GM18861 (cell line): ENCODE results near the gene POMT2.
"Not testable (repeated sequence)": the region's sequence is repeated elsewhere in the genome, so short reads cannot be mapped to it uniquely, and the experiment has no call there.

Experiments used
- ATAC-seq: cut with Tn5 transposase; IDR thresholded peaks from one replicate; pipeline ENCODE4 v1.9.1; 2021; ENCODE audit not compliant: unreplicated experiment

Gene POMT2

DNA sequence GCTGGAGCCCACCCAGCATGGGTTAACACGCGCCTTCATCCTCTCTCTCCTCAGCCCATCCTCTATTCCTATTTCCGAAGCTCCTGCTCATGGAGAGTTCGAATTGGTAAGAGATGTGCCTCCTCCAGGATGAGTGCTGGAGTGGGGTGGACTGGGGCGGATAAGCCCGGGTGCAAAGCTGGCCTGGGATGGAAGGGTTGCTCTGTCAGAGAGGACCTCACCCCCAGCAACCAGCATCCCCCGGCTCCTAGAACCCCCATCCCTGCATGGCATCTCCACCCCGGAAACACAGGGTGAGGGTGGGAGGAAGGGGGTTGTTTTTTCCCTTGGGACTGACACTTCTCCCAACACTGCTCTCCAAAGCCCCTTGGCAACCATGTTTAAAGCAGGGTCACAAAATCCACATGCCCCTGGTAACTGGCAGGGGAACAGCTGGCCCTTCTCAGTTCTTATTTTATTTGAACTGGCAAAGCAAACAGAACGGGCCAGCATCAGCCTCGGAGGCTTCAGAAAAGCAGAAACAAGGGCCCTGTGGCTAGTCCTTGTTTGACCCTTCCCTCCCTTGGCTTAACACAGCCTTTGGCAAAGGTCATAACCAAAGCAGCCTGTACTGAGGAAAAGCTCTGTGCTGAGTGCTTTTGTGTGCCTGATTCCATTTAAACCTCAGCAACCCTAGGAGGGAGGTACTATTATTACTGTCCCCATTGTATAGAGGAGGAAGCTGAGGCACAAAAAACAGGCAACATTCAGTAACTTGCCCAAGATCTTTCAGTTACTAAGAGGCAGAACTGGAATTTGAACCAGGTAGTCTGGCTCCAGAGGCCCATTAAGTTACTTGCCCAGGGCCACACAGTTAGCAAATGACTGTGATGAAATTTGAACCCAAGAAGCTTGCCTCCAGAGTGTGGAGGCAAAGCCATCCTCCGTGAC lies 4.4 kb upstream of the POMT2 start:
- no peak for ATAC-seq

DNA sequence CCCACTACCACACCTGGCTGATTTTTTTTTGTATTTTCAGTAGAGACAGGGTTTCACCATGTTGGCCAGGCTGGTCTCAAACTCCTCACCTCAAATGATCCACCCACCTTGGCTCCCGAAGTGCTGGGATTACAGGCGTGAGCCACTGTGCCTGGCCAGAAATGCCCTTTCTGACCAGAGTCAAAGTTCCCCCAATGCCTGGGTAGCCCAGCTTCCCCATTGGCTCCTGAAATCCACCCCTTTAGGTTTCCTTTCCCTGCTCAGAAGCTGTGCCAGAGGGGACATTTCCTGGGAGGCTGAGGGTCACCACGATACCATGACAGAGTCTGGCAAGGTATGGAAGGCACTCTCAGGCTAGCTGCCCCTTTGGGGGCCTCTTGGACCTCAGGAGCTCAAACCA lies 3.6 kb upstream of the POMT2 start:
- ATAC-seq = no peak

DNA sequence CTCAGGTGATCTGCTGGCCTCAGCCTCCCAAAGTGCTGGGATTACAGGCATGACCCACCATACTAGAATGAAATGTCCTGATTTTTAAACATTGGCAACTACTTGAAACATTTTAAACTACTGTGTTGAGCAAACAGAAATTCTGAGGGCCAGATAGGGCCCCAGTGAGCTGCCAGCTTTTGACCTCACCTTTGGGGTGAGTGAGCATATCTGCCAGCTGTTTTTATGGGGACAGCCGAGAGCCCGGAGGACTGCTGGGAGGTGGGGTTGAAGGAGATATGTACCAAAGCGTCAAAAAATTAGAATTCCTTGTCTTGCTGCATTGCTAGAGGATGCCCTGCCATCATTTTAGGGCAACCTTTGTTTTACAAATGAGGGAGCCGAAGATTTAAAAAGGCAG lies 2.9 kb upstream of the POMT2 start:
- ATAC-seq = no peak

DNA sequence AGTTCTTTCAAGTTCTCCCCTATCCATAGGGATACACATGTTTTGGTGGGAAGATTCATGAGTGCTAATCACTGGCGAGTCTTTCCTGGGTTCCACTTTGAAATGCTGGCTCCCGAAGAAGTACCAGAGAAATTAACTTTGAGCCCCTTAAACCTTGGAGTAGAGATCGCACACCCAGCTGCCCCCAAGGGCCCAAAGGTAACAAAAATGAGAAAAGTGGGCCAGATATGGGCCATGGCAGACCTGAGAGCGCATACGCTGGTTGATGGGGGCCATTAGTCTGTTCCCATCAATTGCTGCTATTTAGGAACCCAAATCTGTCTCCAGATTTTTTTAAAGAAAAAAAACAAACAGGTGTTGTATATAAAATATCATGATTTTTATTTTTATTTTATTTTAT lies 2.3 kb upstream of the POMT2 start:
- no peak for ATAC-seq

DNA sequence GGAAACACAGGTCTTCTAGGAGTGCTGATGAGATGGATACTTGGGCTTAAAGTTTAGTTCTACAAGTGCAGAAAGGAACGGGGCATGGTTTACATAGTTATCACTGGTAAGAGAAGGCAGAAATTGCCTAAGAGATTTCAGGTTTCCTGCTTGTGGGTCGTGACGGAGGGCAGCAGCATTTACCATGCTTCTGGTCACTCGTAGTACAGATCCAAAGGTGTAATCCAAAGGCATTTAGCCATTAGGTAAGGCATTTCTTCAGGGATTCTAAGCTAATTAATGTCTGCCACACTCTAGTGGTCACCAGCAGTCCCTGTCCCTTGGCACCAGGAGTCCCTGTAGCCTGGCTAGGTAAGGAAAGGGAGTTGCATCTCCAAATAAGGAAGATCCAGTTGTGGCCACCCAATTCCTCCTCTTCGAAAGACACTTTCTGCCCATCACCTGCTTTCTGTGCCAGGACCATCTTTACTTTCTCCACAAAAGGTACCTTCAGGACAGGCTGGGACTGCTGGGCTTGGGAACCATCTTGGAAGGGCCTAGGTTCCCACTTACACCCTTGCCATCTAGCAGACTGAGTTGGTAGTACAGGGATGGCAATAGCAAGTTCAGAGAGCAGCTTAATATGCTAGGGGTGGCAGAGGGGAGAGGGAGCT lies 1.7 kb upstream of the POMT2 start:
- ATAC-seq = no peak

DNA sequence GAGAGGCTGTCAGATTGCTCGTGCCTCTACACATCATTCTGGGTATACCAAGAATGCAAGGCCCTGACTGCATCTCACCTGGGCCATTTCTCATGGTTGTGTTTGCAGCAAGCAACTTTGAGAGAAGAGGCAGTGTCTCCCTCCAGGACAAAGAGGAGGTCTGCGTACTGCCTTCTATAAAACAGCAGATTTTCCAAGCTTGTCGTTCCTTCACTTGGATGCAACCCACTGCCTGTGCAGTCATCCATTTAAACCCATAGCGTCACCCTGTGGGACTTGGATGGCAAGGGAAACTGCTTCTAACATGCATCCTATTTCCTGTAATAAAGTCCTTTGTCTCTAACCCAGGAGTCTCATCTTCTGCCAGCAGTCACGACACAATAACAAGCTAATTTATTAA lies 1.3 kb downstream of the POMT2 start:
- ATAC-seq = no peak

DNA sequence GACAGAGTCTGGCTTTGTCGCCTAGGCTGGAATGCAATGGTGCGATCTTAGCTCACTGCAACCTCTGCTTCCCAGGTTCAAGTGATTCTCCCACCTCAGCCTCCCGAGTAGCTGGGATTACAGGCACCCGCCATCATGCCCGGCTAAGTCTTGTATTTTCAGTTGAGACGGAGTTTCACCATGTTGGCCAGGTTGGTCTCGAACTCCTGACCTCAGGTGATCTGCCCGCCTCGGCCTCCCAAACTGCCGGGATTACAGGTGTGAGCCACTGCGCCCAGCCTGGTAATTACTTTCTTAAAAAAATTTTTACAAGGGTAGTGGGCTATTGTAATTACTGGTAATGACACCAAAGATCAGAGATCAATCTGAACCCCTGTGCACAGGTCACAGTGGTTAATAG lies 1.9 kb downstream of the POMT2 start:
- ATAC-seq = not testable (repeated sequence)

DNA sequence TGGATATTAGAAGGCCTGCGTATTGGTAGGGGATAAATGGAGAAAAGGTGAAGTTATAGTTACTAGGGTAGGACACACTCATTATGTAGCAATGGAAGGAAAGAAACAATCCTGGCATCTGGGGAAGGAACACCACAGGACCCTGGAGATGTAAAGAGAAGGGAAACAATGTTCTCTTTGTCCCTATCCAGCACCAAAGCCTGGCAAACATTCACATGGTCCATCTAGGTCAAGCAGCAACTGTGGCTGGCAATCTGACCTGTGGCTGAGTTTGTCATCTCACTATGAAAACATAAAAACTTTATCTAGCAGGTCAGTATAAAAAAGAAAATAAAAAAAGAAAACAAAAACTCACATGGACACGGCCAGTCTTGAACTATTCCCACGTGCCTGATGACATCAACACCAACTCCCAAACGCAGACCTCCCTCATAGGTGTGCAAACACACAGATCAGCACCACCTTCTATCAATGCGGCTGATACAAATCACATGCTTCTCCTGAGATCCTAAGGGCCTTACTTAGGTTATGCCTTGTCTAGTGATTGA lies 2.6 kb downstream of the POMT2 start:
- no peak for ATAC-seq

DNA sequence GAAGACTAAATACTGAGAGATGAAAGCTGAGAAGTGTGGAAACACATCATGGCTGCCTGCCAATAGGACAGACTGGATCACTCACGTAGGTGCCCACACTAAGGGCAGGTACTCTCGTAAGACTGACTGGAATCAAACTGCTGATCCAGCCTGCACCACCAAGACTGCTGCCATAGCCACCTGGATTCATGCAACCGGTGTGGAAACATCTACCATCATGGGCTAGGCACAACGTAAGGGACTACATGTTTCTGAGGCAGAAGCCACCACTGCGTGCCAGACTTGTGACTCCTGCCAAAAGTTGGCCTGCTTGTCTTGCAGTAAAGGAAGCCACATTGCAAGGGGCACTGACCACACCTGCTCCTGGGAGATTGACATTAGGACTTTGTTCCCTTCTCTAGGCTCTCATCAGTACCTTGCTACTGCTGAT lies 3.8 kb downstream of the POMT2 start:
- no peak for ATAC-seq

DNA sequence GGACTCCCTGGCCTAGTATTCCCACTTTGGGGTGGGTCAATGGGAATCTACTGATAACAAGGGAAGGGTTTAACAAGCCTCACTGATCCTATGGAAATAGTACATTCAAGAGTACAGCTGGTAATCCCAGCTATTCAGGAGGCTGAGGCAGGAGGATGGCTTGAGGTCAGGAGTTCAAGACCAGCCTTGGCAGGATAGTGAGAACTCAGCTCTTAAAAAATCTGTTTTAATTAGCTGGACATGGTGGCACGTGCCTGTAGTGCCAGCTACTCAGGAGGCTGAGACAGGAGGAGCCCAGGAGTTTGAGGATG lies 4.5 kb downstream of the POMT2 start:
- ATAC-seq = no peak

DNA sequence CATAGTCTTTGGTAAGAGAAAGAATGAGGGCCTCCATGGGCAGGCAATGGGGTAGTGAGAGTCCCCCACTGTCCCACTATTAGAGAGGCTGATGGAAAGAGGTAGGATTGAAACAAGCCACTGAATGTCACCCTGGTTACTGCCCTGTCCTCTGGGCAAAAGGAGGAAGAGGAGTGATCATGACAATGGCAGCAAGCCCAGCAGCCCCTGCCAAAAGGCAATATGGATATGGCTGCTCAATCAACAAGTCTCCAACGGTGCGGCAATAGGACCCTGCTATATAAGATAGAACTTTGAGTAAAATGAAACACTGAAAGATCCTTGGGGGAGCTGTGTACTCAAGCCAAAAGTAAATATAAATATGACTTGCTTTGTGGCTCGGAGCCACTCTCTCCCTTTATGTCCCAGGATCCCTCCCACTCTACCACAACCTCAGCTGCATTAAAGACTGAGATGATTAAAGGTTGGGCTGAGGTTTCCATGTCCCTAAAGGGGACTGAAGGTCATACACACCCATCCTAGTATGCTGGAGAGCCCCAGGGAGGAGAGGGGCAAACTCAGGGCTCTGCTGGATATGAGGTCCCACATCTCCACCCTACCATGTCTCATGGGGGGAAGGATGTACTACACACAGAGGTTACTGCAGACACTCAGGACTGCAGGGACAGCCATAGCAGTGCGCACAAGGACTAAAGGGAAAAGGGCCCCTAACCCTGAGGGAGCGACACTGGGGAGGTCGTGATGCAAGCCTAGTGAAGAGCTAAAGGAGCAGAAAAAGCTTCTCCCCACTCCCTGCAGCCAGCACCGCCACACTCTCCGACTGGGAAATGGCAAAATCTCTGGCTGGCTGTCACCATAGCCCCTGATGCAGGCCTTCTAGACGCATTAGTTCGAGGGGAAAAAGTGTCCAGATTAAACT lies 5.9 kb downstream of the POMT2 start:
- no peak for ATAC-seq

DNA sequence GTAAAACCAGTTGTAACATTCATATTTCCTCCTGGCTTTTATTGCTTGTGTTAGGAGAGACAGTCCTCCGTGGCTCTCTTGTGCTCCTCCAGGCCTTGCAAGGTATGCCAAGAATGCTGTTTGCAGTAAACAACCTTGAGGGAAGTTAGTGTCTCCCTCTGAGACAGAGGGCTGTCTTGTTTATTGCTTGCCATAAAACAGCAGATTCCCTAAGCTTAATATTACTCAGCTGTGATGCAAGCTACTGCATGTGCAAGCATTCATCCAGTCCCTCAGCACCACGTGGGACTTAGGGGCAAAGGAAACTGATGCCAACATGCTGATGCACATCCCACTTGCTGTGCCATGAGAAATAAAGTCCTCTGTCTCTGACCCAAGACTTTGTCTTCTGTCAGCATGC lies 6.6 kb downstream of the POMT2 start:
- no peak for ATAC-seq

DNA sequence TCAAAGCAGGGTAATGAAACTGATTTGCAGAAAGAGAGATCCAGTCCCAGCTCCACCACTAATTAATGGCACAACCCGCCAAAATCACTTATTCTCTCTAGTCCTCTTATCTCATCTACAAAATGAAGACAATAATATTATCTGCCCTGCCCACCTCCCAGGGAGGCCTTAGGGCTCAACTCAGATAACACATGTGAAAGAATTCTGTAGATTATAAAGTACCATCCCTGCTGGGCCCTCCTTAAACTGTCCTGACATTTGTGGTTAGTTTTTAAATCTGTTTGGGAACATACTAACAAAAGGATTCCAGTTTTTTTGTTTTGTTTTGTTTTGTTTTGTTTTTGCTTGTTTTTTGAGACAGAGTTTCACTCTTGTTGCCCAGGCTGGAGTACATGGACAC lies 7.3 kb downstream of the POMT2 start:
- ATAC-seq = no peak

DNA sequence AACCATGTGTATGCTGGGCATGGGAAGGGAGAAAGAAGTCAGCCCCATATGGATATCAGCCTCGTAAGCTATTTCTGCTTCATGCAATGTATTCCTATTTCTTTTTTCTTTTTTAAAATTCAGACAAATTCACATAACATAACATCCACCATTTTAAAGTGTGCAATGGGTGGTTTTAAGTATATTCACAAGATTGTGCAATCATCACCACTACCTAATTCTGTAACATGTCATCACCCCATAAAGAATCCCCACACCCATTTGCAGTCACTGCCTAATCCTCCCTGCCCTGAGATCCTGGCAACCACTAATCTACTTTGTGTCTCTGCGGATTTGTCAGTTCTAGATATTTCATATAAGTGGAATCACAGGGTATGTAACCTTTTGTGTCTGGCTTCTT lies 9.5 kb downstream of the POMT2 start:
- ATAC-seq = no peak

DNA sequence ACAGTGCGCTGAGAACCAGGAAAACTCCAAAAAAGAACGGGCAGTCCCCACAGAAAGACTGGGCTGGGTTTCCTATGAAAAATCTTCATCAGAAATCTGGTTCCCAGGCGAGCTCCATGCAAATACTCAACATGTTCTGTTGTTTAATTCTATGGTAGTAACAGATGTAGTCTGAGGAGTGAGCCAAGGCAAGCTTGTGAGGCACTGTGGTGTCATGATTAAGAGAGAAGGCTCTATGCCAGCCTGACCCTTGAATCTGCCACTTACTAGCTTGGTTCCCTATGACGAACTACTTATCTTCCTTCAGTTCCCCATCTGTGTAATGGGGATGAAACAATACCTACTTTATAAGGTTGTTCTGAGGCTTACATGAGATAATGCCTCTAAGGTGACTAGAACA lies 10.7 kb downstream of the POMT2 start:
- ATAC-seq = no peak

DNA sequence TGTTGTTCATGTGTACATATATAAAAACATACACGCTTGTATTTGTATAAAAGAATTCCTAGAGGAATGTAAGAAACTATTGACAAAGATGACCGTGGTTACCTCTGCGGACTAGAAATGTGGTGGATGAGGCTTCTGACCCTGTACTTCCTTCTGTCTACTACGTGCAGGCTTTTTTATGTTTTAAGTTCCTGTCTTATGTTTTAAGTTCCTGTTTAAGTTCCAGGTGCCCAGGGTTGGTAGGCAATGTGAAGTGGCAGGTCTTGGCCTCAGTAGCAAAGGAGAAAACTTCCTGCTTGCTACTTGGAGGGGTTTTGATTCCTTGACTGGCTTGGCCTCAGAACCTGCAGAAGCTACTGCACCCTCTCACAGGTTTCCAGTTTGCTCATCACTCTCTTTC lies 11.6 kb downstream of the POMT2 start:
- no peak for ATAC-seq

DNA sequence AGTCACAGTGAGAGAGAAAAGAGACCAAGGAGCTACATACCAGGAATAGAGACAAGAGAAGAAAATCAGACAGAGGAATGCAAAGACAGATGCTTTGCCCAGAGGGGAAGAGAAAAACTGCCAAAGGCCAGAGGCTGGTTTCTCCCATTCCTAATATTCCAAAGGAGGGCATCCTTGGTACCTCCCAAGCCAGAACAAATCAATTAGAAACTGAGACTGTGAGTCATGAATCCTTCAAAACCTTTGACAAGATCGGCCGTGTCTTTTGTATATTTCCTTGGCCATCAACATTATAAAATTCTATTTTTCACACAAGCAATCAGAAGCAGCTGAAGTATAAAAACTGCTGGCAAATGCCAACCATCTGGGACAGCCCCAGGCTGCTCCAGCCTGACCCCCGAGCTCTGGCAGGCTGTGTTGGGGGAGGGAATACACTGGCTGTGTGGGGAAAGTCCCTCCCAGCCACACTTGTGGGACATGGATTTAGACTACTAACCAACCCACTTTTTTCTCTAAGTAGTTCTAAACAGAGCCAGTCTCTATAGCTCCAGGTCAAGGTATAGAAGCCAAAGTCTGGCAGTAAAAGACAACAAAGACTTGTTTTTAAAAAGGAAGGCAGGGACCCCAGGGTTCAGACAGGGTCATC lies 13.7 kb downstream of the POMT2 start:
- no peak for ATAC-seq

DNA sequence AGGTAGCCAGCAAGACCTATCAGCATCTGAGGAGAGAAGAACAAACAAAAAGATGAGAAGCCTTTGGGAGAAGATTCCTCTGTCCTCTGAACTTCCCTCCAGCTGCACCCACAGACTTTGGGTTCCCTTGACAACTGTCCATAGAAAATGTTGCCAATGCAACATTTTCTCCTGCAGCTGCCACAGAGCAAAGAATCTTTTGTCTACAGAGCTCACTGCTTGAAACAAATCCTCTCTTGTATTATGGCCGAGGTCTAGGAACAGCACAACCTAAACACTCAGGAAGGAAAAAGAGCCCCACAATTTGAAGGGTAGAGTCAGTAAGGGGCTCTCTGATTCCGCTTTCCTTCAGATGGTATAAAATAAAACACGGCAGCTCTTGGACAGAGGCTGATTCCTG lies 14.3 kb downstream of the POMT2 start:
- no peak for ATAC-seq

DNA sequence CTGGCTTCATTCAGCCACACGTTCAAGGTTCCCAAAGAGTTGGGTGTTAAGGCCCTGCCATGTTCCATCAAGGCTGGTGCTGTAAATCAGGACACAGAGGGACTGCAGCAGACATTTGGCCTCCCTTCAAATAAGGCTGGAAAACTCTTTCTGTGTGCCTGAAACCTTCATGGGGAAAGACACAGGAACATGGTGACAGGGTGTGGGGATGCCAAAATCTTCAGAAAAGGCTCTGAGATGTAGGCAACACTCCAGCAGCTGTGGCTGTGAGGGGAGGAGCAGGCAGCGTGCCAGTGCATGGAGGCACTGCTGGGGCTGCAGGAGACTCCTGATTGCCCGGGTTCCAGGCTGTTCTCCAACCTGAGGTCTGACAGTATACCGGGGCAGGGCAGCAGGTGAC lies 15.0 kb downstream of the POMT2 start:
- no peak for ATAC-seq

DNA sequence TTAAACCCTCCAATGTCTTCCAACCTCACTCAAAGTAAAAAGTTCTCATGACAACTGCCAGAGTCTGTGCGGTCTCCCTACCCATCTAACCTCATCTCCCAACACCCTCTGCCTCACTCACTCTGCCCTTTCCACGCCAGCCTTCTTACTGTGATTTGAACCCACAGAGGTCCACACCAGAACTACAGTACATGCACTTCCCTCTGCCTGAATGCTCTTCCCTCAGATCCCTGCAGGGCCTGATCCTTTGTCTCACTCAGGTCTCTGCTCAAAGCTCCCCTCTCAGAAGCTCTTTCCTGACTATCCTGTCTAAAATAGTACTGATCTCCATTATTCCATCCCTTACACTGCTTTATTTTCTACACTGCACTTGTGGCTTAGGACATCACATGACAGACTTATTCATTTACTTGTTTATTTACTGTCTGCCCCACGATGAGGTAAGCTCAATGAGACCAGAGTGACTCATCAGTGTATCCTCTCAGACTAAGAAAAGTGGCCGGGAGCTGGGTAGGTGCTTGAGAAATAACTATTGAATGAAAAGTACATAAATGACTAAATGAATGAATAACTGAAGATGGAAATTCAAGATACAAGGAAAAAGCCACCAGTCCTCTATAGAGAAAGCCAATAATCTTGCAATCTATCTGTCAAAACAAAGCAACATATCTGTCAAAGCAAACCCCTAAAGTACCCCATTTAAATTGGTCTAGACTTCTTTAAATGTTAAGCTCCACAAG lies 17.1 kb downstream of the POMT2 start:
- ATAC-seq = peak; percentile 60
